Fibroblast of skin of scalp (primary cell): ENCODE data around the gene B4GALNT3.

Source experiments
- DNase-seq: peaks from one replicate; pipeline ENCODE4 v3.0.0-alpha.2; 2013

B4GALNT3 gene

DNA sequence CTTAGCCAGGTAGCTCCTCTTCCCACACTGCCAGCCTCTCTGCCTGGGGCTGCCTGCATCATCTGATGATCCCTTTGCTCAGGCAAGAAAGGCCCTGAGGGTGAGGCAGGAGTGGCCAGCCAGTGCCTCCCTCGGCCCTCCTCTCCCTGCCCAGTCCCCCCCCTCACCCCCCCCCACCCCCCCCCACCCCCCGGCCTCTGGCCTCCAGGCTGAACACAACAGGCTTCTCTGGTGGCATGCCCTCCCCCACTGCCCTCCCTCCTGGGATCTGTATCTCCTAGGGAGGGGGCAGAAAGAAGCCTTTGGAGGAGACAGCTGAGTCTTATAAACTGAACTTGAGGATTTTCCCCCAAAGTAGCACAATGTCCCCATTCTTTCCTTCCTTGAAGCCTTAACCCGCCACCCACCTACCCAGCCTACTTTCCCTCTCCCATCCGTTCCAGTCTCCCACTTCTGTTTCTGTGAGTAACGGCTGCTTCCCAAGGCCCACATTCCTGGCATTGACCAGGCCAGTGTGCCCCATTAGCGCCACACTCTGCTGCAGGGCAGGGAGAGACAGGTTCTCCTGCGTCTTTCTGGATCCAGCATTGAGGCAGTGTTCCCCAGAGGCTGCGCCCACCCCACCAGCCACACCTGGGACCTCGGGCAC, 82.1 kb downstream of the B4GALNT3 start:
- DNase-seq: no peak

DNA sequence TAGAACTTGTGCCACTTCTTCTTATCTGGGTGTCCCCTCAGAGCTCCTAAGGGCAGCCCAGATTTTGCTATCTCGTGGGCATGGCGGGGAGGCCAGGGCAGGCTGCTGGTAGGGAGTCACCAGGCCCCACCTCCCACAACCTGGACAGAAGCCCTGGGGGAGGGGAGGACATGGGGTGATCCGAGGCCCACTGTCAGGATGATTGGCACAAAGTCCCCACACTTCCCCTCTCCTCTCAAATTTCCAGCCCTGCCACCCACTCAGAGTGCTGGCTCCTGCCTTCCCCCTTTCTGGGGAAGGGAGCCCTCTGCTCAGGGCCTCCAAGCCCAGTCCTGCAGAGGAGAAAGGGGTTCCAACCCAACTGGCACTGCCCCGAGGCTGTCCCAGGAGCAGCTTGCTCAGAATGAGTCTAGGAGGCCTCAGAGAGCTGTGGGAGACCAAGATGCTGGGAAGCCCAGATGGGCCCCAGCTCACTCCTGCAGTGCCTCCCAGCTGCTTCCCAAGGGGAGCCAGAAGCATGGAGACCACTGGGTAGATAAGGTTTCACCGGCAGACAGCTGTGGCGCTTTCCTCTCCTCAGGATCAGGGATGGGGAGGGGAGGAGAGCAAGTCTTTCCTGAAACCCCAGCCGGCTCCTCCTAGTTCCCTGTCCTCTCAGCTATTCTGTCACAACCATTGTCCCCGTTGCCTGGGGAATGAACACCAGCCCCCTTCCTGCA, 82.8 kb downstream of the B4GALNT3 start:
- no peak for DNase-seq

DNA sequence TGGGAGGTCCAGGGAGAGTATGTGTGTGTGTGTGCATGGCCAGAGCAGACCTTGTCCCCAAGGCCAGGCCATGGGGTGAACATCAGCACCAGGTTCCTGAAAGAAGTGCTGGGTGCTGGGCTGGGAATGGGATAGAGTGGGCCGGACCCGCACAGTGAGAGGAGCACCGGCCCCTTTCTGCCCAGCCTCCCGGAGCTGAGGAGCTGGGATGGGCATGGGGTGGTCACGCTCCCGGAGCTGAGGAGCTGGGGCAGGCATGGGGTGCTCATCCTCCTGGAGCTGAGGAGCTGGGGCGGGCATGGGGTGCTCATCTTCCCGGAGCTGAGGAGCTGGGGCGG, 83.3 kb downstream of the B4GALNT3 start:
- DNase-seq: no peak

DNA sequence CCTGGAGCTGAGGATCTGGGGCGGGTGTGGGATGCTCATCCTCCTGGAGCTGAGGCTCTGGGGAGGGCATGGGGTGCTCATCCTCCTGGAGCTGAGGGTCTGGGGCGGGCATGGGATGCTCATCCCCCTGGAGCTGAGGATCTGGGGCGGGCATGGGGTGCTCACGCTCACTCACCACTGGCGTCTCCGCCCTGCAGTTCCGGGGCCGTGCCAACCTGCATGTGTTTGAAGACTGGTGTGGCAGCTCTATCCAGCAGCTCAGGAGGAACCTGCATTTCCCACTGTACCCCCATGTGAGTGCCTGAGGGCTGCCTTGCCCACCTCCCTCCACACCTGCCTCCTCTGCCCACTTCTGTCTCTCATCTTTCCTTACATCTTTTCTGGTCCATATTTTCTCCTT, 84.4 kb downstream of the B4GALNT3 start:
- no peak for DNase-seq

DNA sequence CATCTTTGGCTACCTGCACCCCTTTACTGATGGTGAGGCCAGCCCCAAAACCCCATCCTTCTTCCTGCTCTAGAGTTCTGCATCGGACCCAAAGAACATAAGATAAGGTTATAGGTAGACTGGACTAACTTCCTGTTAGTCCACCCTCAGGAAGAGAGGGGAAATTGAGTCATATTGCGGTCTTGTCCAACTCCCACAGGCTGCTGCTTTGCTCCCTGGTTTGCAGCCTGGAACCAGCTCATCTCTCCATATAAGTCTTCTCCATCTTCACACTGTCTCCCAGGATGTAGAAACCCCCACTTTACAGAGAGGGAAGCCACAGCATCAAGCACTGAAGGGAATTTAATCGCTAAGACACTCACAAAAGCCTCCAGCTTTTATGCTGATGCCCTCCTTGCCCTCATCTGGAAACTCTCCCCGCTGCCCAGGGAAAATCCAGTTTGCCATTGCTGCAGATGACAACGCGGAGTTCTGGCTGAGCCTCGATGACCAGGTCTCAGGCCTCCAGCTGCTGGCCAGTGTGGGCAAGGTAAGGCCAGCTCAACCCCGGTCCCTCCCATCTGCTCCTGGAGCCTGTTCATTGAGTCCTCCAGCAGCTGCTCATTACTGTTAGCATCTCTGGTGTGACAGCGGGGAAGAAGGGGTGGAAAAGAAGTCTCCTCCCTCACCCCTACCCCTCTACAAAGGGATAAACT, 85.3 kb downstream of the B4GALNT3 start:
- no peak for DNase-seq

DNA sequence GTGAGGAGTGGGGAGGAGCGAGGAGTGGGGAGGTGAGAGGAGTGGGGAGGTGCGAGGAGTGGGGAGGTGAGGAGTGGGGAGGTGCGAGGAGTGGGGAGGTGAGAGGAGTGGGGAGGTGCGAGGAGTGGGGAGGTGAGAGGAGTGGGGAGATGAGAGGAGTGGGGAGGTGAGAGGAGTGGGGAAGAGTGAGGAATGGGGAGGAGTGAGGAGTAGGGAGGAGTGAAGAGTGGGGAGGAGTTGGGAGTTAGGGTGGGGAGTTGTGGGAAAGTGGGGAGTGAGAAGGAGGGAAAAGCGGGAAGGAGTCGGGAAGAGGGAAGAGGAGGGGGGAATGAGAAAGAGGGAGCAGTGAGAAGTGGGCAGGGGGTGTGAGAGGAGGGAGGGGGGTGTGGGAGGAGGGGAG, 86.1 kb downstream of the B4GALNT3 start:
- no peak for DNase-seq

DNA sequence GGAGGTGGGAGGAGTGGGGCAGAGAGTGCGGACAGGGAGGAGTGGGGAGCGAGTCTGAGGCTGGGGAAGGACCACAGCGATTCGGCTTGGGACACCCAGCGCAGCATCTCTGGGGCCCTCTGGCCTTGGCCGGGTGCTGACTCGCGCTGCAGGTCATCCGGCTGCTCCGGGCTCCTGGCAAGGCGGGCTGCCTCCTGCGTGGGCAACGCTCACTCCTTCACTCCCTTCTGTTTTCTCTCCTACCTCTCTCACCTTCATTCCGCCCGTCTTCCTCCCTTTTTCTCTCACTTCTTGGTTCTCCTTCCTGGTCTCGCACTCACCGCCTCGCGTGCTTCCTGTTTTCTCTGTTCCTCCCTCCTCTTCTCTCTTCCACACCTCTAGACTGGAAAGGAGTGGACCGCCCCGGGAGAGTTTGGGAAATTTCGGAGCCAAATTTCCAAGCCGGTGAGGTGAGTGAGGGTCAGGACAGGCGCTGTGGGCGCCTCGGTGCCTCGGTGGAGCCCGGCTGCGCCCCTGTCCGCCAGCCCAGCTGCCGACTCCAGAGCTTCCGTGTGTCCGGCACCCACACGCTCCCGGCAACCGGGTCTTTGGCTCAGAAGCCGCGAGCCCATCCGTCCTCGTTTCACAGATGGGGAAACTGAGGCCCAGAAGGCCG, 86.7 kb downstream of the B4GALNT3 start:
- DNase-seq: no peak

DNA sequence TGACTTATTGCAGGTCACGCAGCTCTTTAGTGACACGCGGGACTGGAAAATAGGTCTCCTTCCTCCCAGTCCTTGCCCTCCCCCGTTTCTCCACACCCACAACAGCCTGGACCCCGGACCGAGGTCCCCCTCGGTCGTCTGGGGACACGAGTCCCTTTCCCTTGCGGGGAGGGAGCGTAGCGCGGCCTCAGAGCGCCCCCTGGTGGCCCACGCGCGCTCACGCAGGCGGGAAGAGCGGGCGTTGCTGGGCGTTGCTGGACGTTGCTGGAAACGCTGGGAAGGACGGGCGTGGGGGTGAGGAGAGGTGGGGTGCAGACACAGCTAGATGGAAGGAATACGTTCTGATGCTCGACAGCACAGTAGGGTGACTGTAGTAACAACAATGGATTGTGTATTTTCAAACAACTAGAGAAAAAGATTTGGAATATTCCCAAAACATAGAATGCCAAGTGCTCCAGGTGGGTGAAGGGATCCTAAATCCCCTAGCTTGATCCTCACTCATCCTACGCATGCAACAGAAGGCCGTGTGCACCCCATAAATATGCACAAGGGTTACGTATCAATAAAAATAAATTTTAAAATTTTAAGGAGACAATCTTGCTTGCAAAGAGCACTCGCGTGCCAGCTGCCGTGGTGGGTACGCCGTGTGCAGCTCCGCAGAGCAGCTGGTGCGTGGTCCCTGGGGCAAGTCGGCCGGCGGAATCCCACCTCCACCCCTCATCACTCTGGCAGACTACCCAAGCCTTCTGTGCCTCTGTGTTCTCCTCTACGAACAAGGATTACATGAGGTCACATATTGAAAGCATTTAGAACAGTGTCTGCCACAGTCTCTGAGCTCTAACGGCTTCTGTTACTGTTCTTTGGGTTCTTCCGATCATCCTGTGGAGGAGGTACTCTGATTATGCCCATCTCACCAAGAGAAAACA, 87.4 kb downstream of the B4GALNT3 start:
- peak; percentile 57 for DNase-seq

DNA sequence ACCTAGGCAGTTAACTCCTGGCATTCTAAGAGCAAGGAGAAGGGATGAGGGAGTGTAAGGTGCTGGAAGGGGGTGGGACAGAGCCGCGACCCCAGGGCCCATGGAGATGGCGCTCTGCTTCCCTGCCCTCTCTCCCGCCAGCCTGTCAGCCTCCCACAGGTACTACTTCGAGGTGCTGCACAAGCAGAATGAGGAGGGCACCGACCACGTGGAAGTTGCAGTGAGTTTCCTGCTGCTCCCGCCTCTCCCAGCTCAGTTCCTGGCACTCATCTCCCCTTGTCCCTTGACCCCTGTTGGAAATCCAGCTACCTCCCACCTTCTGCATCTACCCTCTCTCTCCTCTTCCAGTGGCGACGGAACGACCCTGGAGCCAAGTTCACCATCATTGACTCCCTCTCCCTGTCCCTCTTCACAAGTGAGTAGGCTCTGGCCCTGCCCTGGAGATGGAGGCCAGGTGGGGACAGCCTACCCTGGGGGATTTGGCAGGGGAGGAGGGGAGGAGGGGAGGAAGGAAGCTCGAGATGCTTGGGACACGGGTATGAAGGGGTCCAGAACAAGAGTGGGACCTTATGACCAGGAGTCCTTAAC, 88.2 kb downstream of the B4GALNT3 start:
- no peak for DNase-seq

DNA sequence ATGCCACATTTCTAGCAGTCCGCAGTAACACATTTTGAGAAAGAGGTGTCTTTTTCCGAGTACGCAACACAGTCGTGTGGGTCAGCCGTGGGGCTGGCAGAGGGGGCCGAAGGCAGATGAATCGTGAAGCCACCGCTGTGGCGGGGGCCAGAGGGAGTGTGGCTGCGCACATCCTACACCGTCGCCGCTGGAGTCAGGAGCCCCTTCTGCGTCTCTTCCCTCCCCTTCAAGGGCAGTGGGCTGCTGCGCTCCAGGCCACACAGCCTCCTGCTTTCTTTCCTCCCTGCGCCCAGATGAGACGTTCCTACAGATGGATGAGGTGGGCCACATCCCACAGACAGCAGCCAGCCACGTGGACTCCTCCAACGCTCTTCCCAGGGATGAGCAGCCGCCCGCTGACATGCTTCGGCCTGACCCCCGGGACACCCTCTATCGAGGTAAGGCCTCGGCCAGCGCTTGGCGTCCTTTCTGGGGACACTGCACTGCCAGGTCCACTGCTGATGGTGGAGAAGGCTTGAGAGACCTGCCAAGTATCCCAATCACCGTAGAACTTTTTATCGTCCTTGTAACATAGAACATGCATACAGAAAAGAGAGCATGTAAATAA, 89.8 kb downstream of the B4GALNT3 start:
- DNase-seq: no peak

DNA sequence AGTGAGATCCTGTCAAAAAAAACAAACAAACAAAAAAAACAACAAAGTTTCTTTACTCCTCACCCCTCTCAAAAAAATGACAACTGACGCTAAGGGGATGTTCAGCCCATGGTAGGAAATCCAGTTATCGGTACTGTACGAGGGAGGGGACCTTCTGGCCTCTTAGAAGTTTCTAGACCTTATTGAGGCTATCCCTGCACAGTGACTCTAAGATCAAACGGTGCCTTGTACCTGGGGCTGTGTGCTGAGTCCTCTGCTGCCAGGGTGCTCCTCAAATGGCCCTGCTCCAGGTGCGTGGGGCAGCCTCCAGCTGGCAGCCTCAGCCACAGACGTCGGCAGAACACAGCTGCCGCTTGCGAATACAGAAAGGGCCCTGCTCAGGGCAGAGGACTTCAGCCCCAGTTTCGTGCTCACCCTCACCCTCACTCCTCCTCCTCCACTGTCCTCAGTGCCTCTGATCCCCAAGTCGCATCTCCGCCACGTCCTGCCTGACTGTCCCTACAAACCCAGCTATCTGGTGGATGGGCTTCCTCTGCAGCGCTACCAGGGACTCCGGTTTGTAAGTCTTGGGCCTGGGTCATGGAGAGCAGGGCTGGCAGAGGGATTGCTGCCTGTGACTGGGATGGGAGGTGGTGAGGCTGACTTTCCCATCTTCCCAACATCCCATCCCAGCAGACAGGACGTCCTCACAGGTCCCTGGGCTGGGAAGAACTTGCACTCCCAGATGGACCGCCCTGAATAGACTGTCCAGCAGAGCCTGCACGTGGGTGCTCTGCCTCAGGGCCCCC, 90.9 kb downstream of the B4GALNT3 start:
- no peak for DNase-seq

DNA sequence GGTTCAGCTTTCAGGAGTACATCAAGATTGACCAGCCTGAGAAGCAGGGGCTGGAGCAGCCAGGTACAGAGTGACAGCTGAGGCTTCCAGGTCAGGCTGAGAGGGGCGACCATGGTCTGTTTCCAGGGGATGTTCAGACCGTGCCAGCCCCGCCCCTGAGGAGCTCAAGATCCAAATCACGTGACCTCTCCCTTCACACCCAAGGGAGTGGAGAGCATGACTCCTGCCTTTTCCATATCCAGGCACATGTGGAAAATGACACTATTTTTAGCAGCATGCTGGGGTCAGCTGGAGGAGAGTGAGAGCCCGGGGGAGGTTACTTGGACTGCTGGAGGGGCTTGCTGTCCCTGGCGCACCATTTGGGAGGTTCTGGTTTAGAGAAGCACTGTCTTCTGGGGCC, 92.7 kb downstream of the B4GALNT3 start:
- DNase-seq: no peak

DNA sequence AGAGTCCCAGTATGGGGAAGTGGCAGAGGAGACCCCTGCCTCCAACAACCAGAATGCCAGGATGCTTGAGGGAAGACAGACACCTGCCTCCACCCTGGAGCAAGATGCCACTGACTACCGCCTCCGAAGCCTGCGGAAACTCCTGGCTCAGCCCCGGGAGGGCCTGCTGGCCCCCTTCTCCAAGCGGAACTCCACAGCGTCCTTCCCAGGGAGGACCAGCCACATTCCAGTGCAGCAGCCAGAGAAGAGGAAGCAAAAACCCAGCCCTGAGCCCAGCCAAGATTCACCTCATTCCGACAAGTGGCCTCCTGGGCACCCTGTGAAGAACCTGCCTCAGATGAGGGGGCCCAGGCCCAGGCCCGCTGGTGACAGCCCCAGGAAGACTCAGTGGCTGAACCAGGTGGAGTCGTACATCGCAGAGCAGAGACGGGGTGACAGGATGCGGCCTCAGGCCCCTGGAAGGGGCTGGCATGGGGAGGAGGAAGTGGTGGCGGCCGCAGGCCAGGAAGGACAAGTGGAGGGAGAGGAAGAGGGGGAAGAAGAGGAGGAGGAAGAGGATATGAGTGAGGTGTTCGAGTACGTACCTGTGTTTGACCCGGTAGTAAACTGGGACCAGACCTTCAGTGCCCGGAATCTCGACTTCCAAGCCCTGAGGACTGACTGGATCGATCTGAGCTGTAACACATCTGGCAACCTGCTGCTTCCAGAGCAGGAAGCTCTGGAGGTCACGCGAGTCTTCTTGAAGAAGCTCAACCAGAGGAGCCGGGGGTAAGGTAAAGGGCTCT, 93.7 kb downstream of the B4GALNT3 start:
- DNase-seq: no peak

DNA sequence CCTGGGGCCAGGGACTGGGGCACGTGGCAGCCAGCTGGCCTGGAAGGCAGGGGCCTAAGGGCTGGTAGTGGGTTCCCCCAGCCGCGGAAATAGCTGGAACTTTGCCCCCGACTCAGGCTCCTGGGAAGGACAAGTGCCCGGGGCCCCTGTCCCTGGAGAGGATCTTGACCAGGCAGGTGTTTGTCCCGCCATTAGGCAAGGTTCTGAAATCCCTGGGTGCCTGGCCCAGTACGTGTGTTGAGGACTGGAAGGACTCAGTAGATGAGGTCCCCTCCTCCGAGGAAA, 94.2 kb downstream of the B4GALNT3 start:
- DNase-seq: no peak

DNA sequence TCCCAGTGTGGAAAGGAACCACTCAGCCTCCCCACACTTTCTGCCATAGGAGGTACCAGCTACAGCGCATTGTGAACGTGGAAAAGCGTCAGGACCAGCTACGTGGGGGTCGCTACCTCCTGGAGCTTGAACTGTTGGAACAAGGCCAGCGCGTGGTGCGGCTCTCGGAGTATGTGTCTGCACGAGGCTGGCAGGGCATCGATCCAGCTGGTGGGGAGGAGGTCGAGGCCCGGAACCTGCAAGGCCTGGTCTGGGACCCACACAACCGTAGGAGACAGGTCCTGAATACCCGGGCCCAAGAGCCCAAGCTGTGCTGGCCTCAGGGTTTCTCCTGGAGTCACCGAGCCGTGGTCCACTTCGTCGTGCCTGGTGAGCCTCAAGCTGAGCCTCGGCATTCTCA, 96.8 kb downstream of the B4GALNT3 start:
- no peak for DNase-seq

DNA sequence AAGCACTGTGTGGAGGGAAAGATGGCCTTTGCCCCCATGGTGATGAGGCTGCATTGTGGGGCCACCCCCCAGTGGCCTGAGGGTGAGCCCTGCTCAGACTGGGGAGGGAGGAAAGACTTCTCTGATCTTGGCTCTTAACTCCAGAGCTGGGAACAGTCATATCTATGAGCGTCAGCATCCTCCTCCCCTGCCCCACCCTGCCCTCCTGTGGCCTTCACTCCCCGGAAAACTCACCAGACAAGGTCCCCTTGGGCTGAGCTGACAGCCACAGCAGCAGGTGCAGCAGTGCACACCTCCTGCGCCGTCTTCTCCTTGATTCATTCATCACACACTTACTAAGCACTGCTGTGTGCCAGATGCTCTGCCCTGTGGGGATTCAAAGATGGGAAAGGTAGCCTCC, 98.8 kb downstream of the B4GALNT3 start:
- no peak for DNase-seq

DNA sequence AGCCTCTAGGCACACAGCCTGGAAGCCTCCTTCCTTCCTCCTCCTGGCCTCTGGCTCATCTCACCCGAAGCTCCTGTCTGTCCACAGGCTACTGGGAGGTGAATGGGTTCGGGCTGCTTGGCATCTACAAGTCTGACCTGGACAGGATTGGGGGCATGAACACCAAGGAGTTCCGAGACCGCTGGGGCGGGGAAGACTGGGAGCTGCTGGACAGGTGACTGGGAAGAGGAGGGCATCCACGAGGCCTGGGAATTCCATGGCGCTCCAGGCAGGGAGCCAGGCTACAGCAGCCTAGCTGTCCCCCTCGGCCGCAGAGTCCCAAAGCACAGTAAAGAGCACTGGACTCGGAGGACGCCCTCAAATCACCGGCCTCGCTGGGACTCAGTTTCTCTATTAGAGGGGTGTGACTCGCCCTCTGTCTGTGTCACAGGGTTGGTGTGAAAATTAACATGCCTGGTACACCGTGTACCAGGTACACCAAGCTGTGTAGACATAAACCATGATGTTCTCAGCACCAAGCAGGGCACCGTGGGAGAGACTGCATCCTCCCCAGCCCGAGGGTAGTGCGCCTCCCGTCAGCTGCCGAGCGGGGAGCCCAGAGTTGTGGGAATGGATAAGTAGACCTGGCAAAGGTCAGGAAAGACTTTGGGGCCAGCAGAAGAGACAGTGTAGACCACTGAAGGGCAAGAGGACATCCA, 99.6 kb downstream of the B4GALNT3 start:
- DNase-seq: no peak

DNA sequence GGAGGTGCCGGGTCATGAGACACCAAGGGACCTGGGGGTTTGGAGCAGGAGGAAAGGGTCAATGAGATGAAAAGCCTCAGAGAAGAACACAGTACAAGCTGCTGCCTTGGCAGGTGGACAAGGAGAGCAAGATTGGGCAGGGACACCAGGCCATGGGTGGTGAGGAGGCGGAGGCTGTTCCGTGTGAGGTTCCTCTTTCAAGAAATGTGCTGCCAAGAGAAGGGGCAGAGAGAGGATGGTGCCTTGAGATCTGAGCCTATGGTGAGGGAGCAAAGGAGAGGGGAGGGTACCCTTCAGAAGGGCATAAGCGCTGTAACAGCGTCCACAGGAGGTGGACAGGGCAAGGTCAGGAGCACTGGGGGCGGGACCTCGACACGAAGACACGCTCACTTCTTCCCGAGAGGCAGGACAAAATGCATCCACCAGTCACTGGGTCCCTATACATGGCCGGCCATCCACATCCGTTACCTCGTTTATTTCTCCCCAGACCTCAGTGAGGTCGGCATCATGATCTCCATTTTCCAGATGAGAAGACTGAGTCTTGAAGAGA, 100.2 kb downstream of the B4GALNT3 start:
- no peak for DNase-seq

DNA sequence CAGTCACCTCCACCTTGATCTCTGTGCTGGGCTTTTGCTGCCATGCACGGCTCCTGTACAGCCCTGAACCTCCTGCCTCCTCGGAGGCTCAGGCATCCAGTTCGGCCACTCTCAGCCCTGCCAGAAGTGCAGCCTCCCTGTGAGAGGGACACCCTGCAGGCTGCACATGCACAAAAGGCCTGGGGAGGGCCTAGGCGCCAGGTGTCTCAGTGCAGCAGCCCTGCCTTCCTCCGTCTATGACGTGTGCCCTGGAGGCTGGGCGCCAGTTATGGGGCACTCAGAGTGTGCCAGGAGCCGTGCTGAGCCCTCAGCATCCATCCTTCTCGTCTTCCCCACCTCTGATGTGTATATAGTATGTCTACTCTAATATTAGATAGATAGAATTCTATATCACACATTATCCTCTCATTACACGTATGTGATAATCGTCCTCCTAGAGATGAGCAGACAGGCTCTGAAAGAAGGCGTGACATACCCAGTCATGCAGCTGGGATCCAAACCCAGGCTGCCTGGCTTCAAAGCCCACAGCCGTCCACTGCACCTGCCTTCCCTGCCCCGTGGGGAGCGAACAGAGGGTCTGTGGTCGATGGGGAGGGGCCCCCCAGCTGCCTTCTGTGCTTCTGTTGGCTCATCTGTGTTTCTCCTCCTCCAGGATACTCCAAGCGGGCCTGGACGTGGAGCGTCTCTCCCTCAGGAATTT, 101.1 kb downstream of the B4GALNT3 start:
- DNase-seq: no peak
